ENCODE results near the gene CYFIP1.

Gene CYFIP1

GRCh38 chr15:22967084-22967770 is 12.9 kb downstream of the CYFIP1 start:
- no peak for DNase-seq

- no peak for DNase-seq
Observed at GRCh38 chr15:22966321-22967083, 13.7 kb downstream of the CYFIP1 start.

- no peak for DNase-seq
Observed at GRCh38 chr15:22963641-22964040, 16.5 kb downstream of the CYFIP1 start.

- DNase-seq: no peak
Observed at GRCh38 chr15:22962611-22963010, 17.6 kb downstream of the CYFIP1 start.

GRCh38 chr15:22961762-22962161 is 18.4 kb downstream of the CYFIP1 start:
- DNase-seq: no peak

GRCh38 chr15:22960556-22960955 is 19.6 kb downstream of the CYFIP1 start:
- DNase-seq: no peak

- DNase-seq: no peak
Observed at GRCh38 chr15:22960126-22960525, 20.0 kb downstream of the CYFIP1 start.

GRCh38 chr15:22959321-22960101 is 20.7 kb downstream of the CYFIP1 start:
- no peak for DNase-seq

GRCh38 chr15:22958487-22959280 is 21.5 kb downstream of the CYFIP1 start:
- DNase-seq: no peak

GRCh38 chr15:22956978-22957260 is 23.2 kb downstream of the CYFIP1 start:
- DNase-seq: no peak

GRCh38 chr15:22956257-22956977 is 23.8 kb downstream of the CYFIP1 start:
- DNase-seq: no peak

- no peak for DNase-seq
Observed at GRCh38 chr15:22955544-22956119, 24.5 kb downstream of the CYFIP1 start.

- no peak for DNase-seq
Observed at GRCh38 chr15:22954798-22955543, 25.2 kb downstream of the CYFIP1 start.

- DNase-seq: no peak
Observed at GRCh38 chr15:22954326-22954725, 25.8 kb downstream of the CYFIP1 start.

GRCh38 chr15:22952796-22953579 is 27.2 kb downstream of the CYFIP1 start:
- peak; percentile 68 for DNase-seq

GRCh38 chr15:22951381-22952280 is 28.5 kb downstream of the CYFIP1 start:
- no peak for DNase-seq

GRCh38 chr15:22951031-22951380 is 29.2 kb downstream of the CYFIP1 start:
- no peak for DNase-seq

- no peak for DNase-seq
Observed at GRCh38 chr15:22950256-22950990, 29.7 kb downstream of the CYFIP1 start.

- DNase-seq: peak; percentile 85
Observed at GRCh38 chr15:22949074-22949547, 31.1 kb downstream of the CYFIP1 start.

Data from COR-L47 (cell line).